PC-9 (cell line): ENCODE measurements around the gene HS6ST3. TPM values are rescaled to one million over a fixed set of nuclear protein-coding genes. Genes with fewer than 3 reads are reported as not detected.

Experiments
- BruUV-seq: library from RNA; stranded (reverse); fragments of 400-500 nt; replicated peaks from 2 replicates; lab custom pipeline; 2021; lab: Mats Ljungman, UMichigan
- CTCF ChIA-PET: fragments of 300-600 bp; sonication (Branson Sonifier 250); formaldehyde crosslinking; loops from one replicate; lab custom pipeline; 2022; ENCODE audit warnings: antibody characterized with exemption; lab: Charles Lee
- POLR2A ChIA-PET: fragments of 300-600 bp; sonication (Branson Sonifier 250); formaldehyde crosslinking; loops from one replicate; lab custom pipeline; 2022; ENCODE audit warnings: antibody characterized with exemption; ENCODE audit not compliant: unreplicated experiment; lab: Charles Lee
- DNase-seq, 2 experiments: peaks; one replicate each; pipeline versions ENCODE4 v3.0.0 to v3.0.0-alpha.2; 2015 to 2022; ENCODE audit warnings: mixed read lengths in 1 of 2
- H2AFZ ChIP-seq: fragments of 200-600 bp; sonication (generic); 2 replicates; pipeline ENCODE4 v1.8.1; 2017; ENCODE audit warnings: antibody characterized with exemption
- H3F3A ChIP-seq: fragments of 200-600 bp; sonication (generic); 2 replicates; pipeline ENCODE4 v1.8.1; 2017; ENCODE audit warnings: antibody characterized with exemption, mild to moderate bottlenecking, low read depth; ENCODE audit not compliant: insufficient read depth
- H3K27ac ChIP-seq: fragments of 200-600 bp; sonication (generic); 2 replicates; pipeline ENCODE4 v1.6.1; 2016; ENCODE audit warnings: mixed run types
- H3K27me3 ChIP-seq: fragments of 200-600 bp; sonication (generic); 2 replicates; pipeline ENCODE4 v1.6.1; 2016; ENCODE audit warnings: low read depth, mixed run types; ENCODE audit not compliant: insufficient read depth
- H3K36me3 ChIP-seq: fragments of 200-600 bp; sonication (generic); 2 replicates; pipeline ENCODE4 v1.6.1; 2016; ENCODE audit warnings: low read depth, mixed run types
- H3K4me1 ChIP-seq: fragments of 200-600 bp; sonication (generic); replicated peaks from 2 replicates; pipeline ENCODE4 v1.6.1; 2016; ENCODE audit warnings: mixed run types; ENCODE audit not compliant: insufficient read depth
- H3K4me2 ChIP-seq: fragments of 200-600 bp; sonication (generic); 2 replicates; pipeline ENCODE4 v1.6.1; 2017; ENCODE audit warnings: mixed run types
- H3K4me3 ChIP-seq: fragments of 200-600 bp; sonication (generic); 2 replicates; pipeline ENCODE4 v1.6.1; 2016; ENCODE audit warnings: mixed run types
- H3K79me2 ChIP-seq: fragments of 200-600 bp; sonication (generic); 2 replicates; pipeline ENCODE4 v1.6.1; 2017; ENCODE audit warnings: low read depth, mixed run types
- H3K9me2 ChIP-seq: fragments of 200-600 bp; sonication (generic); 2 replicates; pipeline ENCODE4 v1.8.1; 2017; ENCODE audit warnings: mild to moderate bottlenecking; ENCODE audit not compliant: insufficient read depth
- H3K9me3 ChIP-seq: fragments of 200-600 bp; sonication (generic); 2 replicates; pipeline ENCODE4 v1.8.1; 2016; ENCODE audit warnings: low read depth; ENCODE audit not compliant: insufficient read depth
- H4K20me1 ChIP-seq: fragments of 200-600 bp; sonication (generic); 2 replicates; pipeline ENCODE4 v1.8.1; 2017; ENCODE audit not compliant: insufficient read depth
- CTCF ChIP-seq: fragments of 200-600 bp; sonication (generic); conservative IDR thresholded peaks from 2 replicates; pipeline ENCODE4 v1.6.1; 2017; ENCODE audit warnings: mixed run types, antibody characterized with exemption, mild to moderate bottlenecking, moderate library complexity
- EZH2 ChIP-seq: fragments of 200-600 bp; sonication (generic); IDR thresholded peaks from 2 replicates; pipeline ENCODE4 v1.8.0; 2017; ENCODE audit warnings: antibody characterized with exemption, low read depth
- intact Hi-C: fragments of 100-400 bp; cut with micrococcal nuclease; formaldehyde crosslinking; loops from one replicate; pipeline ENCODE4 v1.10.0; 2022; ENCODE audit not compliant: unreplicated experiment
- total RNA-seq: library from RNA; stranded (reverse); gene quantifications from 2 replicates; pipeline ENCODE4 v1.2.3, GENCODE V29; 2021

Gene HS6ST3
- total RNA-seq, 1 experiment from 2014 or later = not detected

GRCh38 chr13:96431044-96431581 is 341.2 kb downstream of the HS6ST3 start:
- TF ChIP-seq EZH2 = no peak
- no peak for TF ChIP-seq CTCF
- Histone ChIP-seq H2AFZ (no peak overlapping the region), H3K9me3 (no peaks in the 10 kb centered on the region), H3K4me3 (no peak overlapping the region), H3F3A (no peaks in the 10 kb centered on the region), H3K4me1 (no peaks in the 10 kb centered on the region), H3K9me2 (no peaks in the 10 kb centered on the region), H4K20me1 (no peaks in the 10 kb centered on the region), H3K27ac (no peak overlapping the region), H3K79me2 (no peaks in the 10 kb centered on the region), H3K27me3 (0 out of 2 replicates have a peak, but pooled peaks cover 3% of the 10 kb centered on the region), H3K36me3 (no peaks in the 10 kb centered on the region), H3K4me2 (no peak overlapping the region)
- intact Hi-C loops = no loop called here
- ChIA-PET CTCF (no interaction called here), POLR2A (no interaction called here)
- DNase-seq = no peak
- no TSS peak for BruUV-seq

GRCh38 chr13:96444676-96445075 is 354.8 kb downstream of the HS6ST3 start:
- intact Hi-C loops = no loop called here
- Histone ChIP-seq H4K20me1 (no peaks in the 10 kb centered on the region), H3K9me3 (no peaks in the 10 kb centered on the region), H3K4me1 (no peaks in the 10 kb centered on the region), H3K27ac (no peak overlapping the region), H3K4me2 (no peak overlapping the region), H3K4me3 (no peak overlapping the region), H3K9me2 (no peaks in the 10 kb centered on the region), H3K79me2 (no peaks in the 10 kb centered on the region), H2AFZ (no peak overlapping the region), H3K27me3 (0 out of 2 replicates have a peak, but pooled peaks cover 3% of the 10 kb centered on the region), H3F3A (no peaks in the 10 kb centered on the region), H3K36me3 (no peaks in the 10 kb centered on the region)
- POLR2A ChIA-PET = no interaction called here
- DNase-seq = no peak
- no peak for TF ChIP-seq CTCF
- no peak for TF ChIP-seq EZH2
- BruUV-seq = no TSS peak
- CTCF ChIA-PET = no interaction called here

DNA sequence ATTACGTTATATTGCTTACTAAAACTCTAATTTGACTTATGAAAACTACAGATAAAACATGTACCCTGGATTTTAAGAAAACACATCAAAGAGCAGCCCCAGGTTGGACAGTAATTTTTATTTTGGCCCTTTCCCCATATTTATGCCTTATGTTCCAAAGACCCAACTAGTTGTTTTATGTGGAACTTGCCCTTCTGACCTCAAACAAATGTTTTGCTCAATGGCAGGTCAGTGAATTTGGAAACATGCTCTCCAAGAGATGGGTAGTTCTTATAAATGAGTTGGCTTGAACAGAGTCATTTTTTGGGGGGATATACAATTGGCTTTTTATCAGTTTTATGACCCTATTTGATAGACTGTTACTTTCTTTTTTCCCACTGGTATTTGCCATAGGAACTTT is 360.0 kb downstream of the HS6ST3 start:
- Histone ChIP-seq H3K27ac (no peak overlapping the region), H3K36me3 (no peaks in the 10 kb centered on the region), H3K9me3 (no peaks in the 10 kb centered on the region), H3K79me2 (no peaks in the 10 kb centered on the region), H3K4me1 (no peaks in the 10 kb centered on the region), H3K4me3 (no peak overlapping the region), H3K27me3 (0 out of 2 replicates have a peak, but pooled peaks cover 3% of the 10 kb centered on the region), H2AFZ (no peak overlapping the region), H3K9me2 (no peaks in the 10 kb centered on the region), H4K20me1 (no peaks in the 10 kb centered on the region), H3K4me2 (no peak overlapping the region), H3F3A (no peaks in the 10 kb centered on the region)
- intact Hi-C loops = no loop called here
- no peak for DNase-seq
- CTCF ChIA-PET = no interaction called here
- BruUV-seq = no TSS peak
- POLR2A ChIA-PET = no interaction called here
- TF ChIP-seq EZH2 = no peak
